Epithelial cell of prostate (primary cell): ENCODE measurements around the gene AIP.
"Not testable (repeated sequence)": the region's sequence is repeated elsewhere in the genome, so short reads cannot be mapped to it uniquely, and the experiment has no call there.

ENCODE experiments used
- DNase-seq: peaks from one replicate; pipeline ENCODE4 v3.0.0-alpha.2; 2011; ENCODE audit warnings: low read depth, low spot score
- H3K27ac ChIP-seq: fragments of 450-650 bp; 2 replicates; pipeline ENCODE4 v1.5.1; 2017; ENCODE audit warnings: mild to moderate bottlenecking

AIP gene

GRCh38 chr11:67504005-67504949 lies 21.5 kb downstream of the AIP start:
- peak overlapping the region; percentile 98 for H3K27ac ChIP-seq
- no peak for DNase-seq

- DNase-seq, result no peak
- peak within 1 kb of the TSS; percentile 98 for H3K27ac ChIP-seq
These were observed 22.2 kb downstream of the AIP start, which contains the start of gene PITPNM1 for GRCh38 chr11:67504950-67505581. Gene PITPNM1 (minus strand): TSS chr11:67505363. CDS start chr11:67504180, 1,183 bp downstream.

GRCh38 chr11:67505605-67506396 lies 23.0 kb downstream of the AIP start:
- peak; percentile 95 for DNase-seq
- H3K27ac ChIP-seq, result peak overlapping the region; percentile 98

DNA sequence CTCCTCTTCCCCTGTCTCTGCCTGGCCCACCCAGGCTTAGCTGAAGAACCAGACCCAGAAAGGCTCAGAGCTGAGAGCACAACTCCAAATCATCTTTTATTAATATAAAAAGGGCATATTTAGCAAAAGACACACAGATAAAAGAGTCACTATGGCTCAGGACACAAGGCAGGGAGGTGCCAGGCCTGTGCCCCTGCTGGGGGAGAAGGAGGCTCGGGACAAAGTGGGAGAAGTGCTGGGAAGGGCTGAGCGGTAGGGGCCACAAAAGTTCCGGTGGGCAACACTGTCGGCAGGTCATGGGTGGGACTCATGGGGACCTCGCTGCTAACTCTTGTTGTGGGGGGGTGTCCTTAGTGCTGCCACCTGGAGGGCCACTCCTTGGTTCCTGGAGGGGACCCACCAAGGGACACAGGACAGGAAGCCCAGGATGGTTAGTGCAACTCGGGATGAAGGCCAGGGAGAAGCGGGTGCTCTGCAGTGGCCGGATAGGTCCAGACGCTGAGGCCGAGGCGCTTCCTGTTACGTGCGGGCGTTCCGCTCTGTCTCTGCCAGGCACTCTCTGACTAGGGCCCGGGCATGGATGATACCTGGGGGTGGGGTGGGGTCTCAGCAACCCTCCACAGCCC lies 23.7 kb downstream of the AIP start:
- no peak for DNase-seq
- peak overlapping the region; percentile 98 for H3K27ac ChIP-seq

DNA sequence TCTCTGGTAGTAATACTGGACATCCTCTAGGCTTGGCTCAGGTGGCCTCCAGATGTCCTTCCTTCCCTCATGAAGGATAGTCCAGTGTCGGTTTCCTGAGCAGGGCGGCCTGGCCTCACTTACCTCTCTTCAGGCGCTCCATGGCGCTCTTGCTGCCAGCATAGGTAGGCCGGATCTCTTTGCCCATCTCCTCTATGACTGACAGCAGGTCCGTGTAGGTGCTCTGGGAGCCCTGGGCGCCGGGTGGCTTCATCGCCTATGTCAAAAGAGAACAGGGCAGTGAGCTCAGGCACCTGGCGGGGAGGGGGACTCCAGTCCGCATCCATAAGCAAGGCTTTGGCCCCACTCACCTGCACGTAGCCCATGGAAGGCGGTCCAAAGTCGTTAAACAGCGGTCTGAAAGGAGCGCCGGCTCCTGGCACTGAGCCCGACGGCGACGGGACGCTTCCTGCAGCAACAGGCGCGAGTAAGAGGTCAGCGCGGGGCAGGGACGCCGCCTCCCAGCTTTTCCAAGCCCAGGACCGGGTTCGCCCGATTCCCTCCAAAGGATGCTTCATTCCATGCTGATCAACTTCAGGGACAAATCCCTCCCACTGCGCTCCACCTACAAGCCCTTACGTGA lies 24.5 kb downstream of the AIP start:
- peak overlapping the region; percentile 98 for H3K27ac ChIP-seq
- no peak for DNase-seq

DNA sequence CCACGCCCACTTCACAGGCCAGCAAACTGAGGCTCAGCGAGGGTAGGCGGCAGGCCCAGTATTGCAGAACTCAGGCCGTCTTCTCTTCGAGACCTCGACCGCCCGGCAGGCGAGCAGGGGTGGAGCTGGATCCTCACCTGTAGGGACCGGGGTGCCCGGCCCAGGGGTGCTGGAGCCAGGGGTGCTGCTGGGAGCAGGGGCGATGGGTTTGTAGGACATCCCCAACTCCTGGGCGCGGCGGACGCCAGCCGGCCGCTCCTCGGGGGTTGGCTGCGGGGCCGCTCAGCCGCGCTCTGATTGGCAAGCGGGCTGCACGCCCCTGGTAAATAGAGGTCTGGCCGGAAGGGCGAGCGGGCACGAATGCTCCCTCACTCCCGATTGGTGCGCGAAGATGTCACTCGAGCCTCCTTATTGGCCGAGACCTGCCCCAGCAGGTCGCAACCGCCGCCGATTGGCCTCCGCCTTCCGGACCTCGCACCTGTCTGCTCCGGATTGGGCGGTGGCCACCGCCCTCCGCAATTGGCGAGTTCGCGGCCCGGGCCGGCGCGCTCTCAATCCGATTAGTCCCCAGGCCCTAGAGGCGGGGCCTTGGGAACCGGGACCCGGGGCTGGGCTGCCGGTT lies 25.1 kb downstream of the AIP start, which contains the start of gene CDK2AP2:
CDK2AP2 (minus strand) TSS at position 299 of the 622 bp plus-strand sequence; CDS start at position 219, 80 bp downstream.
- DNase-seq, result peak; percentile 99
- H3K27ac ChIP-seq, result peak within 1 kb of the TSS; percentile 98

GRCh38 chr11:67508486-67509121 lies 25.8 kb downstream of the AIP start:
- DNase-seq, result peak; percentile 73

GRCh38 chr11:67510023-67510345 lies 27.2 kb downstream of the AIP start:
- DNase-seq, result no peak

More at GRCh38 chr11:67508486-67509121, 25.8 kb downstream of the AIP start:
- peak overlapping the region; percentile 98 for H3K27ac ChIP-seq

GRCh38 chr11:67511558-67511957 lies 28.7 kb downstream of the AIP start:
- H3K27ac ChIP-seq, DNase-seq: not testable (repeated sequence)

More at GRCh38 chr11:67510023-67510345, 27.2 kb downstream of the AIP start:
- H3K27ac ChIP-seq, result no peak overlapping the region

GRCh38 chr11:67514116-67514515 lies 31.3 kb downstream of the AIP start:
- H3K27ac ChIP-seq, result no peak overlapping the region
- no peak for DNase-seq

- no peak for DNase-seq
- no peak overlapping the region for H3K27ac ChIP-seq
These were observed 34.0 kb downstream of the AIP start for GRCh38 chr11:67516806-67517205.

DNA sequence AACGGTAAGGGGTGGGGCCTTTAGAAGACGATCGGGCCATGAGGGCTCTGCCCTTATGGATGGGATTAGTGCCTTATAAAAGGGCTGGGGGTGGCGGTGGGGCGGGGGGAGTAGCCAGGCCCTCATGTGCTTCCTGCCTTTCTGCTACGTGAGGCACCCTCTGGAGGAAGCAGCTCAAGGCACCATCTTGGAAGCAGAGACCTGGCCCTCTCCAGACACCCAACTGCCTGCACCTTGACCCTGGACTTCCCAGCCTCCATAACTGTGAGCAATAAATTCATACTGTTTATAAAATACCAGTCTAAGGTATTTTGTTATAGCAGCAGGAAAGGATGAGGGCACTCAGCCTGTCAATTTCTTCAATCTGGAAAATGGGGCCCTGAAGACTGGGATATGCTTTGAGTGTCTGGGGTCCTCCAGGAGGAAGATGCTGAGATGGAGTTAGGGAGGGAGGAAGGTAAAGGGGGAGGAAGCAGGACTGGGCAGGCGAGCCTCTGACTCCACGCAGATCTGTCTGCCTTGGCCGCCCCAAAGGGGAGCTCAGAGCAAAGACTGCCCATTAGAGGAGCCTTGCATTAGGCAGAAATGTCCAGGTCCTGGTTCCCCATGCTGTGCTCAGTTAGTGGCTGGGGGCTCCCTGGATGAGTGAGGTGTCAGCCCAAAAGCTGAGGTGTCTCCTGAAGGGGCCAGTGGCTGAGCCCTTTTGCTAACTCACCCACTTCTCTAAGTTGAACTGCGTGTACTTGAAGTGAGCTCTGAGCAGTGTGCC lies 35.1 kb downstream of the AIP start:
- H3K27ac ChIP-seq, result no peak overlapping the region
- DNase-seq, result no peak

- H3K27ac ChIP-seq, result no peak overlapping the region
- no peak for DNase-seq
These were observed 36.9 kb downstream of the AIP start for GRCh38 chr11:67519726-67520125.

GRCh38 chr11:67520856-67521824 lies 38.3 kb downstream of the AIP start:
- no peak for DNase-seq
- H3K27ac ChIP-seq, result no peak overlapping the region

DNA sequence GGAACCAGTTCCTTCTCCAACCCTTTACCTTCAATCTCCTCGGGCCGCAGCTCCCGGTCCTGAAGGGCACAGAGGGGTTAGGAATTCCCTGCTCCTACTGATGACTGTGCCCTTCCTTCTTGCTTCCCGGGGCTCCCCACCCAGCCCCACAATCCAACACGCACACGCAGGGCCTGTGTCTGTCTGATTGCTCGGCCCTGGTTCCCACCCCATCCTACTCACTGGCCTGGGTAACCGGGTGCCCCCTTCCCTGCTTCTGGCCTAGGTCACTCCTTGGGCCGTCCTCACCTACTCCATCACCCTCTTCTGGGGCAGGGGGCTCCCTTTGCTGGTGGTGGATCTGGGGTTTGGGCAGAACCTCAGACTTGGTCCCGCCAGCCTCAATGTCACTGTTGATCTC lies 39.1 kb downstream of the AIP start:
- no peak for DNase-seq
- H3K27ac ChIP-seq, result no peak overlapping the region

DNA sequence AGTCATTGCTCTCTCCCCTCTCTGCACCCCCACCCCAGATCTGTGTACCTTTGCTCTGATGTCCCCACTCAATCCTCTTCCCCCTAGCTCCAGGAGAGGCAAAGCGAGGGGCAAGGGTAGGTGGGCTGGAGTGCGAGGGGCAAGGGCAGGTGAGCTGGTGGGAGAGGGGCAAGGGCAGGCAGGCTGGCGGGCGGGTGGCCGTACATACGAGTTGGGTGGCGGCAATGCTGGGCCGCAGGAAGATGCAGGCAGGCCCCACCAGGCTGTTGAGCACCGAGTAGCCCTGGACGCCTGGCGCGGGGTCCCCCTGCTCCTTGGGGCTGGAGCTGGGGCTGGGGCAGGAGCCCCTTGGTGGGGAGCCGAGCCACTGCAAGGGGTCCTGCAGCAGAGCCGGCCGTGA lies 39.5 kb downstream of the AIP start:
- H3K27ac ChIP-seq, result no peak overlapping the region
- no peak for DNase-seq
